ENCODE results near the gene AREL1.

The AREL1 gene

DNA sequence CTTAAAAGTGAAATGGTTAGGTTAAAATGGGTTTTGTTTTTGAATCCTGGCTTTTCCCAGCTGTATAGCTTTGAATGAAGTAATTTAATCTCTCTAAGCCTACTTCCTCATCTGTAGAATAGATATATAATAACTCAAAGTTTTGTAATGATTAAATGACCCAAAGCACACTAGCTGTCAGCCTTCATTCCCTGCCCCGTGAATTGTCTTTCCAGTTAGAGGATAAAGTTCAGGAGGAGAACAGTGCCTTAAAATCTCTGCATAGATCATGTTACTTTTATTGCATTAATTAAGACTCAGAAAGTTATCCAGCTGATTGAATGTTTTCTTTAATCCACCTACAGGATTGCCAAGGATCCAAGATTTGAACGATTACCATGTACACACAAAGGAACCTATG, 19.5 kb upstream of the AREL1 start:
- no peaks in the 10 kb centered on the region for H3K27me3 ChIP-seq (ENCODE audit: control insufficient read depth, insufficient read depth, low read length)
- no peak overlapping the region for H3K9ac ChIP-seq (ENCODE audit: low read depth, low read length)
- no peaks in the 10 kb centered on the region for H3K4me1 ChIP-seq (ENCODE audit: control insufficient read depth, insufficient read depth, low read length)
- no peaks in the 10 kb centered on the region for H3K9me3 ChIP-seq (ENCODE audit: control insufficient read depth, insufficient read depth, low read length)
- peaks cover 42% of the 10 kb centered on the region for H3K36me3 ChIP-seq (ENCODE audit: control insufficient read depth, insufficient read depth, low read length)
- no peak overlapping the region for H3K4me3 ChIP-seq (ENCODE audit: low read depth, low read length)
- no peak overlapping the region for H3K27ac ChIP-seq (ENCODE audit: low read depth, low read length)

DNA sequence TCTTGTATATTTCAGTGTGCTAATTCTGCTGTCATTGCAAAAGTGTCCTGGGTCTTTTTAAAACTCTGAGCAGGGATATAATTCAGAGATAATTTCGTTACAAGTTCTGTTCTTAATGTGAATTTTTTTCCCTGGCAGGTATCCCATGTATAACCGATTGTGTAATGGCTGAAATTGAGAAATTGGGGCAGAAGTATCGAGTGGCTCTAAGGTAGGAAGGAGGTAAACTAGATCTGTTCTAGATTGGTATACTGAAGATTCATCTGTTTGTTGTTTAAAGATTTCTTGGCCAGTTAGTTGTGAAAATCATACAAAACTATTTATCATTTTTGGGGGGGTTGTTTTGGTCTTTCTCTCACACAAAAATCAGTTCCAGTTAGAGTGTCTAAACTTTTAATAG, 10.3 kb upstream of the AREL1 start:
- no peak overlapping the region for H3K9ac ChIP-seq (ENCODE audit: low read depth, low read length)
- peaks cover 21% of the 10 kb centered on the region for H3K36me3 ChIP-seq (ENCODE audit: control insufficient read depth, insufficient read depth, low read length)
- H3K4me3 ChIP-seq (ENCODE audit: low read depth, low read length): no peak overlapping the region
- no peaks in the 10 kb centered on the region for H3K27me3 ChIP-seq (ENCODE audit: control insufficient read depth, insufficient read depth, low read length)
- no peaks in the 10 kb centered on the region for H3K9me3 ChIP-seq (ENCODE audit: control insufficient read depth, insufficient read depth, low read length)
- no peaks in the 10 kb centered on the region for H3K4me1 ChIP-seq (ENCODE audit: control insufficient read depth, insufficient read depth, low read length)
- H3K27ac ChIP-seq (ENCODE audit: low read depth, low read length): no peak overlapping the region

DNA sequence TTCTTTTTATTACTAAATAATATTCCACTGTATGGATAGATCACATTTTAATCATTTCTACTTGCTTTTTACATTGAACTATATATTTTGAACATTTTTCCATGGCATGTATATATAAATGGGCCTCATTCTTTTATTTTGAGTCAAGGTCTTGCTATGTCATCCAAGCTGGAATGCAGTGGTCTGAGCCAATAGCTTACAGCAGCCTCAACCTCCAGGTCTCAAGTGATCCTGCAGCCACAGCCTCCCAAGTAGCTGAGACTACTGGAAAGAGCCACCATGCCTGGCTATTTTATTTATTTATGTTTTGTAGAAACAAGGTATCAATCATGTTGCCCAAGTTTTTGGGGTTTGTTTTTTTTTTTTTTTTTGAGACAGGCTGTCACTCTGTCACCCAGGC, 7.6 kb upstream of the AREL1 start:
- Histone ChIP-seq H3K4me3 (ENCODE audit: low read depth, low read length) (no peak overlapping the region), H3K27me3 (ENCODE audit: control insufficient read depth, insufficient read depth, low read length) (no peaks in the 10 kb centered on the region), H3K9ac (ENCODE audit: low read depth, low read length) (no peak overlapping the region), H3K4me1 (ENCODE audit: control insufficient read depth, insufficient read depth, low read length) (no peaks in the 10 kb centered on the region), H3K27ac (ENCODE audit: low read depth, low read length) (no peak overlapping the region), H3K36me3 (ENCODE audit: control insufficient read depth, insufficient read depth, low read length) (peaks cover 46% of the 10 kb centered on the region), H3K9me3 (ENCODE audit: control insufficient read depth, insufficient read depth, low read length) (no peaks in the 10 kb centered on the region)

DNA sequence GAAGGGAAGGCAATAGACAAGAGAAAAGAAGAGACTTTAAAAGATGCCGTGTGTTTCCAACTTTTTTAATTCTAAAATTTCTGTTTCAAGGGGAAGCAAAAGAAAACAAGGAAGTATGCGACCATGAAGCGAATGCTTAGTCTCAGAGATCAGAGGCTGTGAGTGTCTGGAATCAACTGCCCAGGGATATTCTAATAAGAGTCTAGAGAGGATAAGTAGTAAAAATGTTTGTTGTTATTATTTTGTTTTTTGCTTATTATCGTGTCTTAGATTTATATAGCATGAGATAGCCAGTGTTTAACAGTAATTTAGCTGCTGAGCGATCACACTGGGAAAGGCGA, 485 bp upstream of the AREL1 start:
- Histone ChIP-seq H3K9me3 (ENCODE audit: control insufficient read depth, insufficient read depth, low read length) (no peaks in the 10 kb centered on the region), H3K4me3 (ENCODE audit: low read depth, low read length) (peak overlapping the region; percentile 90), H3K4me1 (ENCODE audit: control insufficient read depth, insufficient read depth, low read length) (0 out of 2 replicates have a peak, but pooled peaks cover 3% of the 10 kb centered on the region), H3K9ac (ENCODE audit: low read depth, low read length) (peak overlapping the region; percentile 66), H3K27me3 (ENCODE audit: control insufficient read depth, insufficient read depth, low read length) (no peaks in the 10 kb centered on the region), H3K36me3 (ENCODE audit: control insufficient read depth, insufficient read depth, low read length) (peaks cover 38% of the 10 kb centered on the region), H3K27ac (ENCODE audit: low read depth, low read length) (no peak overlapping the region)

DNA sequence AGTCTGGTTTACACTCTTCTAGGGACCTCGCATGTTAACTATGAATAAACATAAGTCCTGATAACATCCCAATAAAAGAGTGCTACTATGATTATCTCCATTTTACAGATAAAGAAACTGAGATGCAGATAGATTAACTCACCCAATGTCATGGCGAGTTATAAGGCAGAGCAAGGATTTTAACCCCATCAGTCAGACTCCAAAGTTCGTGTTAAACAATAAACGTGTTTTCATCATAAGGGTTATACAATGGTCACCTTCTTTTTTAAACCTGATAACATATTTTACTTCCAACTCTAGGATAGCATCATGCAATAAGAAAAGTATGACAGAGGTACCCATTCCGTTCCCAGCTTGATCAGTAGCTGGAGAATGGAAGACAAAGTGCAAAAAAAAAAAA, 1.2 kb downstream of the AREL1 start:
- Histone ChIP-seq H3K4me3 (ENCODE audit: low read depth, low read length) (peak overlapping the region; percentile 90), H3K9ac (ENCODE audit: low read depth, low read length) (no peak overlapping the region), H3K9me3 (ENCODE audit: control insufficient read depth, insufficient read depth, low read length) (no peaks in the 10 kb centered on the region), H3K4me1 (ENCODE audit: control insufficient read depth, insufficient read depth, low read length) (0 out of 2 replicates have a peak, but pooled peaks cover 3% of the 10 kb centered on the region), H3K36me3 (ENCODE audit: control insufficient read depth, insufficient read depth, low read length) (peaks cover 22% of the 10 kb centered on the region), H3K27me3 (ENCODE audit: control insufficient read depth, insufficient read depth, low read length) (no peaks in the 10 kb centered on the region), H3K27ac (ENCODE audit: low read depth, low read length) (no peak overlapping the region)

DNA sequence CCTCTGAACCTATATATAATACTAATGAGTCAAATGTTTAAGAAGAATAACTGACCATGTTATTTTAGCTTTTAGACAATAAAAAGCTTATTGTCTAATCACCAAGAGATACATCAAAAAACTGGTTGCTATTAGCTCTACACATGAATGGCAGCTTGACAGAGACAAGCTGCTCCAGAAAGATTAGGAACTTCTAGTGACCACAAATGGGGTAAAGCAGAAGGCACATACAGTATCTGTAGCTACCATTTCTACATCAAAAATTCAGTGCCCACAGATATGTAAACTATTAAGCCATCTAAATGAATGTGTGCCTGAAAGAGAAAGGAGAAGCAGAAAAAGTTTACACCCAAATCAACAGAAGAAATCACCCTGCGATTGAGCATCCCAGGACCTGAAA, 2.4 kb downstream of the AREL1 start:
- H3K9me3 ChIP-seq (ENCODE audit: control insufficient read depth, insufficient read depth, low read length): no peaks in the 10 kb centered on the region
- H3K9ac ChIP-seq (ENCODE audit: low read depth, low read length): no peak overlapping the region
- peaks cover 11% of the 10 kb centered on the region for H3K36me3 ChIP-seq (ENCODE audit: control insufficient read depth, insufficient read depth, low read length)
- H3K27me3 ChIP-seq (ENCODE audit: control insufficient read depth, insufficient read depth, low read length): no peaks in the 10 kb centered on the region
- no peak overlapping the region for H3K4me3 ChIP-seq (ENCODE audit: low read depth, low read length)
- no peak overlapping the region for H3K27ac ChIP-seq (ENCODE audit: low read depth, low read length)
- 0 out of 2 replicates have a peak, but pooled peaks cover 3% of the 10 kb centered on the region for H3K4me1 ChIP-seq (ENCODE audit: control insufficient read depth, insufficient read depth, low read length)

DNA sequence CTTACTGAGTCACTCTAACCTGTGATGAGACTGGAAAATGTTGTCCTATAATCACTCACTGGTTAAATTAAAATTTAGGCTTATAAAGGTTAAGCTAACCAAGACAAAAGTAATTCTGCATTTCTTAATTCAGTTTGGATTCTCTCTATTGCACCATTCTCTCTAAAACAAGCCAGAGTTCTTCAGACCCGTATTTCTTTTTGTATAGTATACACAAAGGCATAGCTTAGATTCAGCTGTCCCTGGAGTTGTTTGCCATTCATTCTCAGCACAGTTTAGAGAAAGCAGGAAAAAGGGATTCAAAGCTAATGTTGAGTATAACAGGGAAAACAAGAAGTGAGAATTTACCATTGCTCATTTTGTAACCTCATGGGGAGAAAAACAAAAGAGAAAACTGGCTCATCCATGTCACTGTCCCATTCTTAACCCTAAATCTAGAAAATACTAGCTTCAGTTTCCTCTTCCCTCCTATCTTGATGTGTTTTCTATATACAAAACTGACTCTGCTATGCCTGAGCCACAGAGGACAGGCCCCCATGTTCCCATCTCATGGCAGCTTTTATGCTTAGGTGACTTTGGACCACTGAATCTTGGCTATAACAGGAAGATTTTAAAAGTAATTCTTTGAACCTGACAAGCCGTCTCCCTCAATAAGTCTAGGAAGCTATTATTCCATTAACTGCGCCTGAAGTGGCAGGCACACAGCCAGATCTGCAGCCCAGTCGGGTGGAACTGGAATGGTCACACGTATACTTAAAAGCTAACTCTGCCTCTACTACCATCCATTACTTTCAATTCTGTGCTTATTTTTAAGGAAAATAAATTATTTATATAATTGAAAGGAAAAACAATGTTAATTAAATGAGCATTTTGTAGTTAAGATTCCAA, 7.0 kb downstream of the AREL1 start:
- H3K36me3 ChIP-seq (ENCODE audit: control insufficient read depth, insufficient read depth, low read length): no peaks in the 10 kb centered on the region
- no peaks in the 10 kb centered on the region for H3K4me1 ChIP-seq (ENCODE audit: control insufficient read depth, insufficient read depth, low read length)
- no peak overlapping the region for H3K27ac ChIP-seq (ENCODE audit: low read depth, low read length)
- peaks cover 20% of the 10 kb centered on the region for H3K9me3 ChIP-seq (ENCODE audit: control insufficient read depth, insufficient read depth, low read length)
- no peak overlapping the region for H3K9ac ChIP-seq (ENCODE audit: low read depth, low read length)
- H3K4me3 ChIP-seq (ENCODE audit: low read depth, low read length): no peak overlapping the region
- no peaks in the 10 kb centered on the region for H3K27me3 ChIP-seq (ENCODE audit: control insufficient read depth, insufficient read depth, low read length)

DNA sequence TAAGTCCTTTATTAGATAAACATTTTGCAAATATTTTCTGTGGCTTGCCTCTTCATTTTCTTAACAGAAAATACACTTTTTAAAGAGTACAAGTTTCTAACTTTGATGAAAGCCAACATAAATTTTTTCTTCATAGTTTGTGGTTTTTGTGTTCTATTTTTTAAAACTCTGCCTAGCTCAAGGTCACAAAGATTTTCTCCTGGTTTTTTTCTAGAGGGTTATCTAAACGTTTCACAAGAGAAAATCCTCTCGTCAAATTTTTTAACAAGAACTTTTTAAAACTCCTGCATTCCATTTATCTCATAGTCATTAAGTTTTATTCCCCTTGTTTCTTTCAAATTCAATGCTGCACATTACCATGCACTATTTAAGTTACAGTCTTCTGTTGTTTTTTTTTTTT, 8.2 kb downstream of the AREL1 start:
- H3K27me3 ChIP-seq (ENCODE audit: control insufficient read depth, insufficient read depth, low read length): no peaks in the 10 kb centered on the region
- no peak overlapping the region for H3K4me3 ChIP-seq (ENCODE audit: low read depth, low read length)

DNA sequence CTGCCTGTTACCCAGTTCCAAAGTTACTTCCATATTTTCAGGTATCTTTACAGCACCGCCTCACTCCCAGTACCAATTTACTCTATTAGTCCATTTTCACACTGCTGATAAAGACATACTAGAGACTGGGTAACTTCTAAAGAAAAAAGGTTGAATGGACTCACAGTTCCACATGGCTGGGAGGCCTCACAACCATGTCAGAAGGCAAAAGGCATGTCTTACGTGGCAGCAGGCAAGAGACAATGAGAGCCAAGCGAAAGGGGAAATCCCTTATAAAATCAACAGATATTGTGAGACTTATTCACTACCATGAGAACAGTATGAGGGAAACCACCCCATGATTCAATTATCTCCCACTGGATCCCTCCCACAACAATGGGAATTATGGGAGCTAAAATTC, 9.8 kb downstream of the AREL1 start:
- H3K36me3 ChIP-seq (ENCODE audit: control insufficient read depth, insufficient read depth, low read length): no peaks in the 10 kb centered on the region
- no peak overlapping the region for H3K27ac ChIP-seq (ENCODE audit: low read depth, low read length)
- no peaks in the 10 kb centered on the region for H3K4me1 ChIP-seq (ENCODE audit: control insufficient read depth, insufficient read depth, low read length)
- H3K4me3 ChIP-seq (ENCODE audit: low read depth, low read length): no peak overlapping the region
- peaks cover 20% of the 10 kb centered on the region for H3K9me3 ChIP-seq (ENCODE audit: control insufficient read depth, insufficient read depth, low read length)
- no peak overlapping the region for H3K9ac ChIP-seq (ENCODE audit: low read depth, low read length)
- H3K27me3 ChIP-seq (ENCODE audit: control insufficient read depth, insufficient read depth, low read length): no peaks in the 10 kb centered on the region

More for the DNA sequence above, 8.2 kb downstream of the AREL1 start:
- H3K36me3 ChIP-seq (ENCODE audit: control insufficient read depth, insufficient read depth, low read length): no peaks in the 10 kb centered on the region
- no peak overlapping the region for H3K9ac ChIP-seq (ENCODE audit: low read depth, low read length)
- peaks cover 20% of the 10 kb centered on the region for H3K9me3 ChIP-seq (ENCODE audit: control insufficient read depth, insufficient read depth, low read length)
- no peak overlapping the region for H3K27ac ChIP-seq (ENCODE audit: low read depth, low read length)
- H3K4me1 ChIP-seq (ENCODE audit: control insufficient read depth, insufficient read depth, low read length): no peaks in the 10 kb centered on the region

DNA sequence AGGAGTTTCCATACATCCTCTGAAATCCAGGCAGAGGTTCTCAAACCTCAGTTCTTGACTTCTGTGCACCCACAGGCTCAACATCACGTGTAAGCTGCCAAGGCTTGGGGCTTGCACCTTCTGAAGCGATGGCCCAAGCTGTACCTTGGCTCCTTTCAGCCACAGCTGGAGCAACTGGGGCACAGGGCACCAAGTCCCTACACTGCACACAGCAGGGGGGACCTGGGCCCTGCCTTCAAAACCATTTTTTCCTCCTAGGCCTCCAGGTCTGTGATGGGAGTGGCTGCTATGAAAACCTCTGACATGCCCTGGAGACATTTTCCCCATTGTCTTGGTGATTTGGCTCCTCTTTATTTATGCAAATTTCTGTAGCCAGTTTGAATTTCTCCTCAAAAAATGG, 10.6 kb downstream of the AREL1 start:
- Histone ChIP-seq H3K27ac (ENCODE audit: low read depth, low read length) (no peak overlapping the region), H3K9me3 (ENCODE audit: control insufficient read depth, insufficient read depth, low read length) (peaks cover 20% of the 10 kb centered on the region), H3K36me3 (ENCODE audit: control insufficient read depth, insufficient read depth, low read length) (peaks cover 5% of the 10 kb centered on the region), H3K9ac (ENCODE audit: low read depth, low read length) (no peak overlapping the region), H3K27me3 (ENCODE audit: control insufficient read depth, insufficient read depth, low read length) (no peaks in the 10 kb centered on the region), H3K4me3 (ENCODE audit: low read depth, low read length) (no peak overlapping the region), H3K4me1 (ENCODE audit: control insufficient read depth, insufficient read depth, low read length) (no peaks in the 10 kb centered on the region)

DNA sequence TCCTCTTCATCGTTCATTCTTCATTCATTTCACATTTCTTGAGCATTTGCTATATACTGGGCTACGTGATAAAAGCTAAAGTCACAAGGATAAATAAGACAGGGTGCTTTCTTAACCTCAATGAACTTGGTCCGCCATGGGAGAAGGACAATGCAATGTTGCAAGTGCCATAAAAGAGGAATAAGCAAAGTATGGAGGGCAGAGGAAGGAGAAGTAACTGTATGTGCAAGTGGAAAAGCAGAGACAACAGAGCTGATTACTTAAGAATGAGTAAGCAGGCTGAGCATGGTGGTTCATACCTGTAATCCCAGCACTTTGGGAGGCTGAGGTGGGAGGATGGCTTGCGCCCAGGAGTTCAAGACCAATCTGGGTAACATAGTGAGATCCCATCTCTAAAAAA, 14.4 kb downstream of the AREL1 start:
- Histone ChIP-seq H3K36me3 (ENCODE audit: control insufficient read depth, insufficient read depth, low read length) (peaks cover 6% of the 10 kb centered on the region), H3K27me3 (ENCODE audit: control insufficient read depth, insufficient read depth, low read length) (no peaks in the 10 kb centered on the region), H3K9me3 (ENCODE audit: control insufficient read depth, insufficient read depth, low read length) (peaks cover 16% of the 10 kb centered on the region), H3K4me3 (ENCODE audit: low read depth, low read length) (no peak overlapping the region), H3K4me1 (ENCODE audit: control insufficient read depth, insufficient read depth, low read length) (no peaks in the 10 kb centered on the region), H3K9ac (ENCODE audit: low read depth, low read length) (no peak overlapping the region), H3K27ac (ENCODE audit: low read depth, low read length) (no peak overlapping the region)
